ENCODE results near the gene SND1.
A peak's percentile ranks its signal among the peaks of the same experiment; 100 is the strongest.

The SND1 gene

DNA sequence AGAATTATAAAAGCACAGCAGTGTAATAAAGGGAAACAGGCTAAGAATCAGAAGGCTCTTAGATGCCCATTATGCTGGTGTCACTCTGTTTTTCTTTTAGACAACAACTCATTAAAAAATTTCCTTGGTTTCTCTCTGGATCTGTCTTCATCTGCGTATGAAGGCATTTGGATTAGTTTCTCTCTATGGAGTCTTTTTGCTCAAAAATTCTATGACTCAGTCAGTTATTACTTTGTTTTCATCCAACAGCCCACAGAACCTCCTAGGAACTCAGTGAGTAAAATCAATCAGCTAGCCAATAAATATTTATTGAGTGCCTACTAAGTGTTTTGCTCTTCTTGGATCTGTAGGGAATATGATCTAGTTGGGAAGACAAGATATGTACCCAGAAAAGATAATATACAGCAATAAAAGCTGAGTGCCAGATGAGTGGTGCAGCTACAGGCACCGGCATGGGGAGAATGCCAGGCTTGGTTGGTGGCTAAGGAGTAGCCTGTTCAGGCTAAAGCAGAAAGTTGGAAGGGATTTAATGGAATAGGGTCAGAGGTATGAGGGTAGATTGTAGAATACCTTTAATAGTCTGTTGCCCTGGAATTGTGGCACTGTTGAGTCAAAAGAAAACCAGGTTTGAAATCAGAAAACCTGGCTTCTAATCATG lies 223.1 kb downstream of the SND1 start:
- no peak for DNase-seq

DNA sequence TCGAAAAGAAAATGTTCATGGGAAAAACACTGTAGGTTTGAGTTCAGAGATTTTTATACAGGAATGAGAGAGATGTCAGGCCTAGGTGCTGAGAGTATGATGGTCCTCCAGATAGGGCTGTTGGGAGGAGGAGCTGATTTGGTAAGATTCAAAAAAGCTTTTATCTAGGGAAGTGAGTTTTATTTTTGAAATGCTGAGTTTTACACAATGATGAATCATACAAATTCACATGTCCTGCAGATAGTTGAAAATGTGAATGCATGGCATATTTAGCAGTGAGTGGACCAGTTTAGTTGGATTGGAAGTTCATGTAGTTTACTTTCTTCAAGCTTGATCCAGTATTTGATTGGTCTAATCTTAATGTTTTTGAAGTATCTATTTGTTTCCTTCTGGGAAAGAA lies 224.4 kb downstream of the SND1 start:
- DNase-seq: no peak

DNA sequence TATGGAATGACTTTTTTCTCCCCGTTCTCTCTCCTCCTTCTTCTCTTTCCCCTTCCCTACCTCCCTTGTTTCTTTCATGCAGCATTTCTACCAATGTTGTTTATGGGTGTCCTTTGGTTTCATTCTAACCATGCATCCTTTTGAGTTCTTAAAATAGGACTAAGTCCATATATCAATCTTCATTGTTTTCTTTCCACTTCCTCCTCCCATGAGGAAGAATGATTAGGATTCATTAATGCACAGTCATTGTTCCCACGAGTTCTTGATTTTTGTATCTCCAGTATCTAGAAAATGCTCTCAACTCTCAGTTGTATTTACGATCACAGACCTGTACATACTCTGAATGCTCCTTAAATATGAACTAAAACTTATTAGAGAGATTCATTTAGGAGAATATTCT lies 226.0 kb downstream of the SND1 start:
- DNase-seq: no peak

DNA sequence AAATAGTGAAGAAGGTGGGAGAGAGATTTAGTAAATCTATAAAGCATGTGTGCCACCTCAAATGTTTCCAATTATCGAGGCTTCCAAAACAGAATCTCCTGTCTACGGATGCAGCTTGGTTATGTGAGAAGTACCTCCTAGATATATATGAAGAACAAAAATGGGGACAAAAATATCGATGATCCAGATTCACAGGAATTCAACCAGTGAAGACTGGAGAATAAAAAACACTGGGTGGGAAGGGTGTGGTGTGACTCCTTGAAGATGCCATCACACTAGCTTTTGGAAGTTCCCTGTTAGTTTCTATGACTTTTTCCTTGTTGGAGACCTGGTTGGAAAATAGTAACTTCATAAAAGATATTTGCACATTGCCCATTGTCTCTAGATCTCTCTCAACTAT lies 226.8 kb downstream of the SND1 start:
- no peak for DNase-seq

DNA sequence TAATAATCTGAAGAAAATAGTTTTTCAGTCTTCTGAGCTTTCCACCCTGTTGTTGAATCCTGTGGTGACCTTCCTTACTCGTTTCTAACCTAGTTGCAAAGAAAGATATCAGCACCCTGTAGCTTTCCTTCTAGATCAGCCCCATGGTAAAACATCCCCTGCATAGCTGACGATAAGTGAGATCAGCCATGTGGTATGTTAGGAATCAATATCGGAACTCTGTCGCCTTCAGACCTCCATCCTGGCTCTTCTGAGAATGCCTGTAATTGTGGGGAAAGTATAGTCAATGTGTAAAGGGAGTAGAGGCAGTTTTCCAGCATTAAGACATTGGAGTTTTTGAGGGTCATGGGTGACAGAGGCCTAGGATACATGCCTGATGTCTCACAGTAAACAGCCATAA lies 227.4 kb downstream of the SND1 start:
- no peak for DNase-seq

DNA sequence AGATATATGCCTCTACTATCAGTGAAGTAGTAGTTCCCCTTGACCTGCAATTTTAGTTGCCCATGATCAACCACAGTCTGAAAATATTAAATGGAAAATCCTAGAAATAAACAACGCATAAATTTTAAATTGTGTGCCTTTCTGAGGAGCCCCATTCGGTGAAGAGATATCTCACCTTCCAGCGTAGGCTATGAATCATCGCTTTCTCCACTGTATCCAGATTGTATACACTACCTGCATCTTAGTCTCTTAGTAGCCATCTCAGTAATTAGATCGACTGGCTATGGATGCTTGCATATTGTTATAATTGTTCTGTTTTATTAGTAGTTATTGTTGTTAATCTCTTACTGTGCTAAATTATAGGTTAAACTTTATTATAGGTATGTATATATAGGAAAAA lies 227.9 kb downstream of the SND1 start:
- DNase-seq: no peak

DNA sequence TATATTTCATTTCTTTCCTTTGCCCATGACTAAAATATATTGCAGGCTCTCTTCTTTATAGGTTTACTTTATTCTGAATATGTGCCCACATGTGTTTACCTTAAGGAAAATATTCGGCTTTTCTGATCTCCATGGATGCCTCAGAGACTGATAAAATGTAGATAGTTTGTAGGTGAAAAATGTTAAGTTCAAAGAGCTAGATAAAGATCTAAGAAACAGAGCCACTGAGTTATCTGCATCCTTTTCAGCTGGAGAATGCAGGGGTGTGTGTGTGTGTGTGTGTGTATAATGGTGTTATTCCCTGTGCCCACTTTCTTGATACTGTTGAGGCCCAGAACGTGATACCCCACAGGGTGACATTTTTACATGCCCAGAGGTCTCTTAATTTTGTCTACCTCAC lies 228.5 kb downstream of the SND1 start:
- DNase-seq: no peak

DNA sequence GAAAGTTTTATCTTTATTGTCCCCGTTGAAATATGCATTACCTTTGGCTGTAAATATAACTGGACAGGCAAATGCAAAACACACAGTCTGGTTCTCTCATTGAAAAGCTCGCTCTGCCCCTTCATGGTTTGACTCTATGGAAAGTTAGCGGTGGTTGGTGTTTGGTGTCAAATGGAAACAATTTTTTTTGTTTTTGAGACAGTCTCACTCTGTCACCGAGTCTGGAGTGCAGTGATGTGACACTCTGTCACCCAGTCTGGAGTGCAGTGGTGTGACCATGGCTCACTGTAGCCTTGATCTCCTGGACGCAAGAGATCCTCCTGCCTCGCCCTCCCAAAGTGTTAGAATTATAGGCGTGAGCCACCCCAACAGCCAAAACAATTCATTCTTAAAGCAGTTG lies 229.6 kb downstream of the SND1 start:
- no peak for DNase-seq

DNA sequence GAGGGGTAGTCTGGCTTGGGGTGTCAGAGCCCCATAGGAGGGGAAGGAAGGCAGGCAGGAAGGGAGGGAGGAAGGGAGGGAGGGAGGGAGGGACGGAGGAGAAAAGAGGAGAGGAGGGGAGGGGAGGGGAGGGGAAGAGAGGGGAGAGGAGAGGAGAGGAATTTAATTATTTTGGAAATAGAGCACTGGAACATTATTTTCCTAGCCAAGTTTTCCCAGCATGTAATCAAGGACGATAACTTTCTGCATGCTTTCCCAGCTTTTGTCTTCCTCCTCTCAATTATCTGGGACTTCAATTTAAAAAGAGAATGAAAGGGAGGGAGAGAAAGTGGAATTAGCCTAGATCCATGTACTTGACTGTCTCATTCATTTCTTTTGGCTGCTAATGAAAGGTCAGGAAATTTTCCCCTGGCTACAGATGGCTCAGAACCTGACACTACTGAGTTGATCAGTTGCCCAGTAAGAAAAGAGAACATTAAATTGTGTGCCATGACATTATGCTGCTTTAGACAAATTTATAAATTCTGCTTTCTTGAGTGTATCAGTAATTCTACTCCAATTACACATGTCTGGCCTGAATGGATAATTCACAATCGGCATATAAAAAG lies 230.4 kb downstream of the SND1 start:
- DNase-seq: no peak

DNA sequence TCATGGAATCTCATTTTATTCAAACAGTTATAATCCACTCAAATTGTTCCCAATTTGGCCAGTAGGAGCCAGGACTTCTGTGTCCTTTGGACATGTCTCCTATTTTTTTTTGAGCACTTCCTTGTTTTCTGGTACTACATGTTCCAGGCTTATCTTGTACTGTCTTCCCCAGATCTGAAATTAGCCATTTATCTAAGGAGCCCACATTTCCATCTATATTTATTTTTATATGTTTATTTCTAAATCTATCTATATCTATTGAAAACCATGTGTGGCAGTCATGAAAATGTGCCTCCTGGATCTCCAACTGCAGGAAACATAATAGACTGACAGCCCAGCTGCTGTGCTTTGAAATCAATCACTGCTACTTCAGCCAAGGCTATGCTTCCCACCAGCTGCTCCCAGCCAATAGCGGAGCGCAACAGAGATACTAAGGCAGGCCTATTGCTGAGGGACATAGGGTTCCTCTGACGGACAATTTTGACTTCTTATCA lies 232.1 kb downstream of the SND1 start:
- DNase-seq: peak; percentile 14

DNA sequence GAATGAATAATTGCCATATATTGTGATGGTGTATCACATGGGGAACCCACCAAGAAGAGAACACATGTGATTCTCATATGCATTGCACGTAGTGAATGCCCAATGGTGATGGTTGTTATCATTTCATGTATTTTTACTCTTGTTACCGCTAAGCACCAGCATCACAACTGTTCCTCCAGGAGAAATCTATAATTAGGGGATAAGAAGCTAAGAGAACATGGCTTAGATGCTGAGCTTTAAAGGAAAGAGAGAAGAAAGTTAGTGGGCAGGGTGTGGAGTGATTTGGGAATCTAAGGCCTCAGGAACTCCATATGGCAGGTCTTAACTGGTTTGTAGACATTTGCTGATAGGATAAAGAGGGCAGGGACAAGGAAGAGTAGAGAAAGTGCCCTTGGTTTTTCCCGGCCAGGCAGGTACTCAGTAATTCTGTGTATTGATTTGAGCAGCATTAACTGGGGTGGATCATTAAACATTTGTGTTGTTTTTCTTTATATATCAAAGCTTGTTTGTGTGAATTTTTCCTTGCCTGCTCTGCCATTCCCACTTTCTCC lies 233.3 kb downstream of the SND1 start:
- no peak for DNase-seq

DNA sequence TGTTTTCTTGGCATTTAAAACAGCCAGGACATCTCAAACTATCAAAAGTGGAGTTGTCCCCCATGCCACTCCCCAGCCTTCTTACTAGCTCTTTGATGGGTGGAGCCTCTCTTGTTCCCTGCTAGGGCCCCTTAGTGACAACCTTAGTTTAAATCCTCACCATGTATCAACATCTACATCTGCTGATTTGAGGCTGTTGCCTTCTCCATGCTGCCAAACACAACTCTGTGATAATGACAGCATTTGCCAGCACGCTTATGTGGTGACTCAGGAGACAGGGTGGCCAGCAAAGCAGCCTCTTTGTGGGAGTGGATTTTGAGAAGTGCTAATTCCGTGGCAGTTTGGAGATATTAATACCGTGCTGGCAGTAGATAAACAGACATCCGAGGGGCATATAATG lies 233.8 kb downstream of the SND1 start:
- DNase-seq: peak; percentile 86

DNA sequence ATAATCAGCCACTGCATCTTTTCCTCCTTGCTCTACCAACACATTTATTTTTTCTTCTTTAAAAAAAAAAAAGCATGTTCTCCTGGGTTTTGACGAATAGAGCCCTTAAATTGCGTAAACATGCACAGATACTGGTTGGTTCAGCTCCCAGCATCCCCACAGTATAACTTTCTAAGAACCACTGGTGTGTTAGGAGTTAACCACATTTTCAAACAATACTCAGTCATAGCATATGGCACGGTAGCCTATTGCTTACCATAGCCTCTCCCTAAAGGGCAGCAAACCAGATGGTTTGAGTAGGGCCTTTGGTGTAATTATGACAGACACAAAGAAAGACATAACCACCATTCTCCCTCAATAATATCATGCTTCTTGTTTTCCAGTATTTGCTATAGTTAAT lies 234.3 kb downstream of the SND1 start:
- peak; percentile 88 for DNase-seq

DNA sequence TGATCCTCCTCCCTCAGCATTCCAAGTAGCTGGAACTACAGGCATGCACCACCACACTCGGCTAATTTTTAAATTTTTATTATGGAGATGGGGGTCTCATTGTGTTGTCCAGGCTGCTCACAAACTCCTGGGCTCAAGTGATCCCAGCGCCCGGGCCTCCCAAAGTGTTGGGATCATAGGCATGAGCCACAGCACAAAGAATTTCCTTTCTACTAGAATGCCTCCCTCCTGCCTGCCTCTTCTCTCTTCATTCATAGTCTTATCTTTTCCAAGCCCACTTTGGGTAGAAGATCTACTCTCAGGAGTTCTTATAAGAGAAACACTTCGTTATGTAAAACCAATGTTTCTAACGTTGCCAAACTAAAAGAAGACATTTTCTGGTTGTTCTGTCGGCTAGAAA lies 235.1 kb downstream of the SND1 start:
- no peak for DNase-seq

DNA sequence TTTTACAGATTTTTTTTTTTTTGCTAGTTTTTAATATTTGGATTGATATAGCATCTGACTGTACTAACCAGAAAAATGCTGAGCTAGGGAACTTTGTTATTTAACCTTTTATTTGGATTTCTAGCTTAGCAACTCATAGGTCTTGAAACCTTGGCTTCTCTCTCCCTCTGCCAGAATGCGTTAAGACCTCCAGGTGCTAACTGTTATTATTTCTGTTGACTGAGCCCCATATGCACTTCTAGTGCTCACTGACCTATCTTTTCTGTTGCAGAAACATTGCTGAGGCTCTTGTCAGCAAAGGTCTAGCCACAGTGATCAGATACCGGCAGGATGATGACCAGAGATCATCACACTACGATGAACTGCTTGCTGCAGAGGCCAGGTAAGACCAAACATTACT lies 235.6 kb downstream of the SND1 start:
- DNase-seq: no peak

DNA sequence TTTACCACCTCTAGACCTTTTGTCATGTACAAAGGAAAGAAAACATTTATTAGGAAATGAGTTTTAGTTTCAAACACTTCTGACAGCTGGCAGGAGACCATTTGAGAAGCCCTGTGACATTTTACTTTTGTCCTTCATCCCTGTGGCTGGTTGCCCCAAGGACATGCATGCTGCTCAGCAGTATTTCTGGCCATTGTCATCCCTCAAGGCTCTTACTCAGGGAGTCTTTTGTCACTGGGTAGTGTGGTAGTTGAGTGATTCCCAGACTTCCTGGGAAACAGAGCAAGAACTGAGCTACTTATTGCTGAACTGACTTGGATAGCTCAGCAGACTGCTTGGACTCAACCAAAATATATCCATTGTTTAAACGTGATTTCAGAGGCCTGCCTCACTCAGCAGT lies 236.4 kb downstream of the SND1 start:
- DNase-seq: no peak

DNA sequence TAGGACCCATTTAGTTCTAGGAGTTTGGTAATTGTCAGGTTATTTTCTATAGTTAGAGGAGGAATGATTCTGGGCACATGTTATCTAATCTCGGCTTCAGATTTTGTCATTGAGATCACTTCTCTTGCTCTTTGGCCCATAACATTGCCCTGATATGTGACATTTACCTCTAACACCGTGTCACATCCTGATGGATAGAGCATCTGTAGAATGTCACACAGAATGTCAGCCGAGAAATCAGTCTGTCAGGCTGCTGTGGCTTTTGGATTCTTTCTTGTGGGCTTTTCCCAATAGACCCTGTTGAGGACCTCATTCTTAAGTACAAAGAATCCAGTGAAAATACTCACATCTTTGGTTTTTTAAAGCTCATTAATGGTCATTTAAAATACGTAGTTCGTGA lies 236.8 kb downstream of the SND1 start:
- DNase-seq: no peak

DNA sequence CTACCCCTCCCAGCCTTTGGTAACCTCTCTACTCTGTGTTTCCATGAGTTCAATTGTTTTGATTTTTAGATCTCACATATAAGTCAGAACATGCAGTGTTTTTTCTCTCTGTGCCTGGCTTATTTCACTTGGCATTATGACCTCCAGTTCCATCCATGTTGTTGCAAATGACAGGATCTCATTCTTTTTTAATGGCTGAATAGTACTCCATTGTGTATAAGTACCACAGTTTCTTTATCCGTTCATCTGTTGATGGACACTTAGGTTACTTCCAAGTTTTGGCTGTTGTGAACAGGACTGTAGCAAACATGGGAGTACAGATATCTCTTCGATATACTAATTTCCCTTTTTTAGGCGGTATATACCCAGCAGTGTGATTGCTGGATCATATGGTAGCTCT lies 237.7 kb downstream of the SND1 start:
- no peak for DNase-seq

DNA sequence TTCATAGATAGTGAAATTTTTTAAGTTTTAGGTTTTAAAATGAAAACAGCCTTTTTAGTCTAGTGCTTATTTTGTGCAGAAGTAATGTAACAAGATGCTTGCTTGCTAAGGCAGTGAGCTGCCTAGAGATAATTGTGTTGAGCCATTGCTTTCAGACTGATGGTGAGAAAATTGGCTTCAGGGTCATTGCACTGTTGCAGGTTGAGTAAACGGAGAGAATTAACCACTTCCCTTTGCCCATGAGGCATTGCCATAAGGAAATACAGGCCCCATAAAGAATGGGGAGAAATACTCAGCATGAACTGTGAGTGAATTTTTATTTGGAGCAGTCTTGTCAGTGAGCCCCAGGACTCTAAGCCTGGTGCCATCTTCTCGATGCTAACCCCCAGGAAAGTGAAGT lies 238.7 kb downstream of the SND1 start:
- no peak for DNase-seq

DNA sequence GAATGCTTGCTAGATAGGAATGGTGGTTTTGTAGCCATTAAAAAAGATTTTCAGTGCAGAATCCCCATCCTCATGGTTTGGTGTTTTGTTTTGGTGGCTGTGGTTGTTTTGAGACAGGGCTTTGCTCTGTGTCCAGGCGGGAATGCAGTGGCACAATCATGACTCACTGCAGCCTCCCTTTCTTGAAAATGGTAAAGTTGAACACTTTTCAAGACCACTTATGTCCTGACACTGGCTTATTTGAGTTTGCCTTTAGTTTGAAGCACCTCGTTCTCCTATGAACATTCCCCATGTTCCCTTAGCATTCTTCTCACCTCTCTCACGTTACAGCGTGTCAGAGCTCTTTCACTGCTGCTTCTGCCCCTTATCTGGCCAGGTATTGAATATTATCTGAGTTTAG lies 239.2 kb downstream of the SND1 start:
- no peak for DNase-seq

DNA sequence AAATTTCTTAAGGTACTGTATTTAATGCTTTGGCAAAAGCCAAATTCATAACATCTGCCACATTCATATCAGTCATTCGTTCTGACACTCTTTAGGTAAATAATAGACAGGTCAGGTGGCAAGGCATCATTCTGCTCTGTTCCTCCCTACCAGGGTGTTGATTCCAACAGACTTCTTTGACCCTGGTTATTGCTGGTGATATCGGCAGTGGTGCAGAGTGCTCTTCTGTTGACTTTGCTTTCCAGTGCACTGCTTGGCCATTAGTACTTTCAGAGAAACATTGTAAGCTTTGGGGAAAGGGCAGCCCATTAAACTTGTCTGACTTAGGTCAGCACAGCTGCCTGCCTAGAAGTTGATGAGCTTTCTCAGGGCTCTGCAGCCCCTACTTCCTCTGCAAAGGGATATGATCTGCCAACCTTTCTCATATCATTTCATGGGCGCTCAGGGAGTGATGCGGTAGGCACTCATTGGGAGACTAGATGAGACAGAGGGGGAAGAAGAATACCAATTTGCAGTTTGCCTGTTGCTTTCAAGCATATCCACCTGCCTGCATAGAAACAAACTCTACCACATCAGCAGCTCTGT lies 240.0 kb downstream of the SND1 start:
- DNase-seq: no peak

DNA sequence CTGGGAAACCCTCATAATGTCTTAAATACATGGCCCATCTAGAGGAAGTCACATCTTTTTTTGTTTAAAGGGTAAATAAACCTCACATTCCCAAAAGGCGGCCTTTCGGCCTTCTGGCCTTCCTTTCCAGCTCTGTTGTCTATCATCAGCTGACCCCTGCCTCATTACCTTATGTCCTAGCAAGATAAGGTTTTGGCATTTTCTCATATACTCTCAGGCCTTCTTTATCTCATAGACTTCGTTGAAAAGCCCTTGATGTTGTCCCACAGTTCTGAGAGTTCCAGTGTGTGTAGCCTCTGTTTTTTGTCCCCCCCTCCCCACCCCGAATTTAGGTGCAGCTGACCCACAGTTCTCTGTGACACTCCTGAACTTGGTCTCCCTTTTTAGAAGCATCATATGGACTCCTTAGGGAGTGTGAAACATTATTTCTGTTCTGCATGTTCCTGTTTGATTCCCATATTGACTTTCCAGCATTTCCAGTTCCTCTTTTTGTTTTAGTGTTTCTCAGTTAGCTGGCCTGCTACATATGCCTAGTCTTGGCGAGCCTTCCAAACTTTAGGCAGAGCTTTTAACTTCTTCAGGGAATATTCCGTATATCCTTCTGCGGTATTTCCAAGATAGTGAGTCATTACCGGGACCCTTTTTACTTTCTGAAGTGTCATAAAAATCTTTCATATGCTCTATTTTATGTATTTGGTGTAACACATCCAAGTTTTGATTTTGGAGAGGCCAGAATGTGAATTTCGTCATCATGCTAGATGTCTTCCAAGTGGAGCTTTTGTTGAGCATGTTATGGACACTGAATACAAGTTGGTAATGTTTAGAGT lies 240.7 kb downstream of the SND1 start:
- DNase-seq: no peak

DNA sequence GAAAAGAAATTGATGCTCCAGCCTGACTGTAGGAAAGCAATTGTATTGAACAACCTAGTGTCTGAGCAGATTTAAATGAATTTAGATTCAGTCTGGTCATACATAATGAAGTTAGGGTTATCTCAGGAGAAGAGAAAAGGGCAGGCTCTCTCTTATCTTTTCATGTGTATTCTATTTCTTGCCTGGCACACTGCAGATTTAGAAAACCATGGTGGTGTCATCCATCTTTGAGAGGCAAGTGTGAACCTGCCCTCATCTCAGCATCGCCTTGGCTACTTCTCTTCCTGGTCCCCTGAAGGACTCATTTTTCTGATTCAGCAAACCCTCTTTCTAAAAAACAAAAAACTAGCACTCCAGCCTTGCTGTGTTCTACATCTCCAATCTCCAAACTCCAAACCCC lies 241.6 kb downstream of the SND1 start:
- no peak for DNase-seq

DNA sequence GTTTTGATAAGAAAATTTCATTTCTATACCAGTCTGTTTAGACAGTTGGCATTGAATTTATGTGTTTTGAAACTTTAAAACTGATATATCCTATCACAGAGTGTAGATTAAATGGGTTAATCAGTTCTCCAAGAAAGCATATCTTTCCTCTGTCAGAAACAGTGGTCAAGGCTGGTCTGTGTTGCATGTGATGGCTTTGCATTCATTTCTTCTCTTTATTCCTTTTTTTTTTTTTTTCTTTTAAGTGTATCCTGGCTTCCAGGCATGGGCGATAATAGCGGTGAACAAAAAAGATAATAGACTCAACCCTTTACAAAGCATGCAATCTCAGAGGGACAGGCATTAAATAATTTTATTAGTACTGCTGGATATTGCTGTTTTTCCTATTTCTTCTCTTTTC lies 242.6 kb downstream of the SND1 start:
- no peak for DNase-seq
